Measurements from ENCODE around the gene GBA2. TPM values are rescaled to one million over a fixed set of nuclear protein-coding genes. Genes with fewer than 3 reads are reported as not detected.

The GBA2 gene
- total and polyA plus RNA-seq, 2 experiments from 2014 or later = 58.5 to 80.2 TPM

DNA sequence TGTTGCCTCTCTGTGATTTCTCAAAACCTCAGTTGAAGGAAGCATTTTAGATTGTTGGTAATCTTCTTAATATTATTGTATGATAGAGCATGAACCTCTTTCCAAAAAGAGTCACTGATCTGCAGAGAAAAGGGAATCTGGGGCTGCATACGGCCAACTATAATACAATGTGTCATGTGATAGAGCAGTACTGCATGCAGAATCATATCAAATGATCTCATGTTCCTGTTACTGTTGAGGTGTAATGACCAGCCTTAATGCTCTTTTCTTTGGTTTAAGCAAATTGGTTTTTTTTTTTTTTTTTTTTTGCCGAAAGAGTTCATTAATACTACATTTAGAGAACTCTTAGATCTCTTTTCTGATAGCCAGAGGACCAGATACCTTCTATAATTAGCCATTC lies 18.0 kb upstream of the GBA2 start:
- WGBS (ENCODE audit: low lambda C conversion rate, missing lambda C conversion rate) = 87% methylated on average over 2 of the region's 2 CpGs
- Histone ChIP-seq H3K27ac (no peak overlapping the region), H3K36me3 (replicated peaks; ENCODE audit: insufficient read depth, low read depth) (no peaks in the 10 kb centered on the region), H2AFZ (no peak overlapping the region), H3K79me2 (peaks cover 32% of the 10 kb centered on the region), H3K9me3 (ENCODE audit: low read depth) (no peaks in the 10 kb centered on the region), H3K4me1 (ENCODE audit: insufficient read depth) (peaks cover 11% of the 10 kb centered on the region), H3K9me2 (replicated peaks; ENCODE audit: insufficient read depth) (no peaks in the 10 kb centered on the region), H3K4me2 (no peak overlapping the region), H3K27me3 (no peaks in the 10 kb centered on the region), H3K4me3 (no peak overlapping the region), H4K20me1 (ENCODE audit: insufficient read depth, poor library complexity, severe bottlenecking) (no peaks in the 10 kb centered on the region)
- TF ChIP-seq EZH2phosphoT487 (IDR thresholded peaks at IDR 0.05; ENCODE audit: low read depth, severe bottlenecking, unreplicated experiment) = no peak
- TF ChIP-seq, protein P1, sequence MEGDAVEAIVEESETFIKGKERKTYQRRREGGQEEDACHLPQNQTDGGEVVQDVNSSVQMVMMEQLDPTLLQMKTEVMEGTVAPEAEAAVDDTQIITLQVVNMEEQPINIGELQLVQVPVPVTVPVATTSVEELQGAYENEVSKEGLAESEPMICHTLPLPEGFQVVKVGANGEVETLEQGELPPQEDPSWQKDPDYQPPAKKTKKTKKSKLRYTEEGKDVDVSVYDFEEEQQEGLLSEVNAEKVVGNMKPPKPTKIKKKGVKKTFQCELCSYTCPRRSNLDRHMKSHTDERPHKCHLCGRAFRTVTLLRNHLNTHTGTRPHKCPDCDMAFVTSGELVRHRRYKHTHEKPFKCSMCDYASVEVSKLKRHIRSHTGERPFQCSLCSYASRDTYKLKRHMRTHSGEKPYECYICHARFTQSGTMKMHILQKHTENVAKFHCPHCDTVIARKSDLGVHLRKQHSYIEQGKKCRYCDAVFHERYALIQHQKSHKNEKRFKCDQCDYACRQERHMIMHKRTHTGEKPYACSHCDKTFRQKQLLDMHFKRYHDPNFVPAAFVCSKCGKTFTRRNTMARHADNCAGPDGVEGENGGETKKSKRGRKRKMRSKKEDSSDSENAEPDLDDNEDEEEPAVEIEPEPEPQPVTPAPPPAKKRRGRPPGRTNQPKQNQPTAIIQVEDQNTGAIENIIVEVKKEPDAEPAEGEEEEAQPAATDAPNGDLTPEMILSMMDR (IDR thresholded peaks at IDR 0.05; ENCODE audit: poor library complexity) = no peak
- no peak for TF ChIP-seq EZH2 (IDR thresholded peaks at IDR 0.05; ENCODE audit: borderline replicate concordance)
- DNase-seq (ENCODE audit: low spot score) = no peak

DNA sequence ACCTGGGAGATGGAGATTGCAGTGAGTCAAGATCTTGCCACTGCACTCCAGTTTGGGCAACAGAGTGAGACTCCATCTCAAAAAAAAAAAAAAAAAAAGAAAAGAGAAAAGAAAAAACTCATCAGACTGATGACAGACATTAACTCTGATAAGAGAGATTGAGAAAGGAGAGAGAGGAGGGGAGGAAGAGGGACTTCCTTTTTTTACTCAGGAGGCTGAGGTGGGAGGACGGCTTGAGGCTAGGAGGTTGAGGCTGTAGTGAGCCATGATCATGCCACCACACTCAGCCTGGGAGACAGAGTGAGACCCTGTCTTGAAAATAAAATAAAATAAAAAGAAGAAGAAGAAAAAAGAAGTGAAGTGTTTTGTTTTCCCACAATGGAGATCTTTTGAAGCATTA lies 14.8 kb upstream of the GBA2 start:
- Histone ChIP-seq H3K9me3 (ENCODE audit: low read depth) (no peaks in the 10 kb centered on the region), H3K4me2 (no peak overlapping the region), H3K4me3 (no peak overlapping the region), H3K9me2 (replicated peaks; ENCODE audit: insufficient read depth) (no peaks in the 10 kb centered on the region), H3K4me1 (ENCODE audit: insufficient read depth) (peaks cover under 1% of the 10 kb centered on the region), H3K27me3 (no peaks in the 10 kb centered on the region), H3K27ac (no peak overlapping the region), H4K20me1 (ENCODE audit: insufficient read depth, poor library complexity, severe bottlenecking) (no peaks in the 10 kb centered on the region), H3K79me2 (peaks cover 56% of the 10 kb centered on the region), H3K36me3 (replicated peaks; ENCODE audit: insufficient read depth, low read depth) (no peaks in the 10 kb centered on the region), H2AFZ (no peak overlapping the region)
- TF ChIP-seq, protein P1 (IDR thresholded peaks at IDR 0.05; ENCODE audit: poor library complexity) = no peak
- no peak for TF ChIP-seq EZH2 (IDR thresholded peaks at IDR 0.05; ENCODE audit: borderline replicate concordance)
- no peak for TF ChIP-seq EZH2phosphoT487 (IDR thresholded peaks at IDR 0.05; ENCODE audit: low read depth, severe bottlenecking, unreplicated experiment)
- no peak for DNase-seq (ENCODE audit: low spot score)
- 96% methylated on average over 1 of the region's 1 CpG for WGBS (ENCODE audit: low lambda C conversion rate, missing lambda C conversion rate)

DNA sequence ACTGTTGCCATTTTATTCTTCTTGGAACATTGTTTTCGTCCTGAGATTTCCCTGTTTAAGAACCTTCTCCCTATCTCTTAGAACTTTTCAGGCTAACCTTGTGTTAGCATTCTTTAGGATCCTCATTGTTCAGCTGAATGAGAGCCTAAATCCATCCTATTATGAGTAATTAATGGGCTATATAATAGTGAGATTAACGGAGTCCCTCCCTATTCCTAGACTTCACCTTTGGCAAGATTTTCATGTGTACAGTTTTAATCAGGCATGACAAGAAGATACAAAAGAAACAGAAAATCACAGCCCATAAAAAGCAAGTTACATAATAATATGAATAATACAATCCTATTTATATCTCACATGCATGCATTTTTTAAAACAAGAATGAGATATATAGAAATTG lies 14.2 kb upstream of the GBA2 start:
- H3K27ac ChIP-seq = no peak overlapping the region
- no peaks in the 10 kb centered on the region for H3K9me3 ChIP-seq (ENCODE audit: low read depth)
- H3K9me2 ChIP-seq (replicated peaks; ENCODE audit: insufficient read depth) = no peaks in the 10 kb centered on the region
- H3K27me3 ChIP-seq = no peaks in the 10 kb centered on the region
- no peak overlapping the region for H3K4me2 ChIP-seq
- no peak overlapping the region for H3K4me3 ChIP-seq
- no peaks in the 10 kb centered on the region for H4K20me1 ChIP-seq (ENCODE audit: insufficient read depth, poor library complexity, severe bottlenecking)
- no peak for TF ChIP-seq EZH2 (IDR thresholded peaks at IDR 0.05; ENCODE audit: borderline replicate concordance)
- TF ChIP-seq, protein P1 (IDR thresholded peaks at IDR 0.05; ENCODE audit: poor library complexity) = no peak
- no peak for TF ChIP-seq EZH2phosphoT487 (IDR thresholded peaks at IDR 0.05; ENCODE audit: low read depth, severe bottlenecking, unreplicated experiment)
- H3K79me2 ChIP-seq = peaks cover 61% of the 10 kb centered on the region
- H3K36me3 ChIP-seq (replicated peaks; ENCODE audit: insufficient read depth, low read depth) = no peaks in the 10 kb centered on the region
- 91% methylated on average over 2 of the region's 2 CpGs for WGBS (ENCODE audit: low lambda C conversion rate, missing lambda C conversion rate)
- no peak overlapping the region for H2AFZ ChIP-seq
- peaks cover 5% of the 10 kb centered on the region for H3K4me1 ChIP-seq (ENCODE audit: insufficient read depth)
- DNase-seq (ENCODE audit: low spot score) = no peak

DNA sequence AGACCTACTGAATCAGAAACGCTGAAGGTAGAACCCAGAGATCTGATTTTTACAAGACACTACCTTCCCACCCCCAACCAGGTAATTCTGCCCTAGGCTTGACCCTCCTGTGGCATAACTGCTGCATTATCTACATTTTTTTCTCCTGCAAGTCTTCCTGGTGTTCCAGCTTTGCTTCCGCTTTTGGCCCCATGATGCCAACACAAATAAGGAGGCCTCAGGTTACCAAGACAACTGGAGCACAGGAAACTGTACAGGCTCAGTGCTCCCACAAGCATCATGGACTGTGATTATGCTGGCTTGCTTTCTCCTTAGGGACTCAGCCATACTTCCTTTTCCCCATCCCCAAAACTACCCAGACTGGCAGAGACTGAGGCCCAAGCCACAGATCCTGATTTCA lies 11.6 kb upstream of the GBA2 start:
- Histone ChIP-seq H3K9me3 (ENCODE audit: low read depth) (no peaks in the 10 kb centered on the region), H3K9me2 (replicated peaks; ENCODE audit: insufficient read depth) (no peaks in the 10 kb centered on the region), H4K20me1 (ENCODE audit: insufficient read depth, poor library complexity, severe bottlenecking) (no peaks in the 10 kb centered on the region), H2AFZ (no peak overlapping the region), H3K36me3 (replicated peaks; ENCODE audit: insufficient read depth, low read depth) (no peaks in the 10 kb centered on the region), H3K79me2 (peaks cover 58% of the 10 kb centered on the region), H3K27ac (no peak overlapping the region), H3K27me3 (no peaks in the 10 kb centered on the region), H3K4me2 (no peak overlapping the region), H3K4me1 (ENCODE audit: insufficient read depth) (peaks cover 14% of the 10 kb centered on the region), H3K4me3 (no peak overlapping the region)
- no peak for DNase-seq (ENCODE audit: low spot score)
- TF ChIP-seq EZH2 (IDR thresholded peaks at IDR 0.05; ENCODE audit: borderline replicate concordance) (no peak), EZH2phosphoT487 (IDR thresholded peaks at IDR 0.05; ENCODE audit: low read depth, severe bottlenecking, unreplicated experiment) (no peak)
- TF ChIP-seq, protein P1 (IDR thresholded peaks at IDR 0.05; ENCODE audit: poor library complexity) = no peak
- WGBS (ENCODE audit: low lambda C conversion rate, missing lambda C conversion rate) = 88% methylated on average over 2 of the region's 2 CpGs
